Gastroesophageal sphincter (tissue), 3 donors: ENCODE data around the gene TBC1D7.

Source experiments
- POLR2A ChIP-seq, 2 donors: fragments of 450-650 bp; IDR thresholded peaks; one replicate each; pipeline ENCODE4 v1.6.1; 2017; ENCODE audit warnings: antibody characterized with exemption in 2 of 2, mild to moderate bottlenecking in 2 of 2, moderate library complexity in 1 of 2
- TF ChIP-seq, protein P1 (sequence below), 4 experiments: fragments of 200-600 bp in 2 of 4; fragments of 450-650 bp in 2 of 4; sonication (generic) in 1 of 4; IDR thresholded peaks; one replicate each; pipeline ENCODE4 v1.5.1; 2017 to 2019; ENCODE audit warnings: antibody characterized with exemption in 4 of 4, mild to moderate bottlenecking in 2 of 4, moderate library complexity in 2 of 4

DNA sequence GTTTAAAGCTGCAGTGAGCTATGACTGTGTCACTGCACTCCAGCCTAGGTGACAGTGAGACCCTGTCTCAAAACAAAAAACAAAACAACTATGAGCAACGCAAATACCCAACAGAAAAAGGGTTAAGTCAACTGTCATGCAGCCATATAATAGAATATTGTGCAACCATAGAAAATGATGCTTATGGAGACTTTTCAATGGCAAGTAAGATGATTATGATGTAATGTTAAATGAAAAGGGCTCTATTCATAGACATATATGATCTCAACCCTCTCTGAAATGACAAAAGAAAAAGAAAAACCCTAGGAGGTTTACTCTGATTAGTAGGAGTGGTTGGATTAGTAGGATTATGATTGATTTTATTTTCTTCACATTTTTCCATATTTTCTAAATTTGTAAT lies 41.3 kb upstream of the TBC1D7 start:
- TF ChIP-seq, protein P1, sequence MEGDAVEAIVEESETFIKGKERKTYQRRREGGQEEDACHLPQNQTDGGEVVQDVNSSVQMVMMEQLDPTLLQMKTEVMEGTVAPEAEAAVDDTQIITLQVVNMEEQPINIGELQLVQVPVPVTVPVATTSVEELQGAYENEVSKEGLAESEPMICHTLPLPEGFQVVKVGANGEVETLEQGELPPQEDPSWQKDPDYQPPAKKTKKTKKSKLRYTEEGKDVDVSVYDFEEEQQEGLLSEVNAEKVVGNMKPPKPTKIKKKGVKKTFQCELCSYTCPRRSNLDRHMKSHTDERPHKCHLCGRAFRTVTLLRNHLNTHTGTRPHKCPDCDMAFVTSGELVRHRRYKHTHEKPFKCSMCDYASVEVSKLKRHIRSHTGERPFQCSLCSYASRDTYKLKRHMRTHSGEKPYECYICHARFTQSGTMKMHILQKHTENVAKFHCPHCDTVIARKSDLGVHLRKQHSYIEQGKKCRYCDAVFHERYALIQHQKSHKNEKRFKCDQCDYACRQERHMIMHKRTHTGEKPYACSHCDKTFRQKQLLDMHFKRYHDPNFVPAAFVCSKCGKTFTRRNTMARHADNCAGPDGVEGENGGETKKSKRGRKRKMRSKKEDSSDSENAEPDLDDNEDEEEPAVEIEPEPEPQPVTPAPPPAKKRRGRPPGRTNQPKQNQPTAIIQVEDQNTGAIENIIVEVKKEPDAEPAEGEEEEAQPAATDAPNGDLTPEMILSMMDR (IDR thresholded peaks at IDR 0.05): no peak
- no peak for TF ChIP-seq POLR2A (IDR thresholded peaks at IDR 0.05)
